Measurements from ENCODE around the gene GNAS-AS1. TPM values are rescaled to one million over a fixed set of nuclear protein-coding genes. Genes with fewer than 3 reads are reported as not detected.
"Not testable (repeated sequence)": the region's sequence is repeated elsewhere in the genome, so short reads cannot be mapped to it uniquely, and the experiment has no call there.

Gene GNAS-AS1
- total and polyA plus RNA-seq, 2 of the 8 experiments (the other 6 are each of a cell fraction or from before 2014, with no cell fraction given), result 4.7 to 13.7 TPM

DNA sequence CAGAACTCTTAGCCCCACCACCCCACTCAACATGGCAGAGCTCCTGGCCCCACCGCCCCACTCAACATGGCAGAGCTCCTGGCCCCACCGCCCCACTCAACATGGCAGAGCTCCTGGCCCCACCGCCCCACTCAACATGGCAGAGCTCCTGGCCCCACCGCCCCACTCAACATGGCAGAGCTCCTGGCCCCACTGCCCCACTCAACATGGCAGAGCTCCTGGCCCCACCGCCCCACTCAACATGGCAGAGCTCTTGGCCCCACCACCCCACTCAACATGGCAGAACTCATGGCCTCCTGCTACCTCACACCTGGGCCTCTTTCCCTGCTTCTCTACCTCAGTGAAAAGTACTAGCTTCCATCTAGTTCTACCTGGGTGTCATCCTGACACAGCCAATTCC, 21.9 kb downstream of the GNAS-AS1 start:
- H4K5ac ChIP-seq (ENCODE audit: insufficient read length, low read depth, low read length); H3K79me1 ChIP-seq (ENCODE audit: low read depth, low read length); DNase-seq (ENCODE audit: low read depth in 1 of 2, low spot score in 2 of 2); H3K4me3 ChIP-seq (ENCODE audit: extremely low read depth in 1 of 4, insufficient read depth in 2 of 4, low read depth in 3 of 4, low read length in 4 of 4); H3K9ac ChIP-seq (replicated peaks in 1 of 4; ENCODE audit: extremely low read depth in 1 of 4, low read depth in 3 of 4, low read length in 3 of 4); H3K14ac ChIP-seq (ENCODE audit: insufficient read length); H2BK12ac ChIP-seq (ENCODE audit: low read depth, low read length); H3K23ac ChIP-seq (ENCODE audit: insufficient read length); H2AFZ ChIP-seq (ENCODE audit: low read length); H3K23me2 ChIP-seq (ENCODE audit: low read depth, low read length); H2BK15ac ChIP-seq (ENCODE audit: low read length); FAIRE-seq; H3K27me3 ChIP-seq (replicated peaks in 1 of 4; ENCODE audit: control insufficient read depth in 3 of 4, extremely low read depth in 1 of 4, insufficient read depth in 3 of 4, low read length in 3 of 4); H2BK5ac ChIP-seq (ENCODE audit: low read depth, low read length); H4K91ac ChIP-seq (replicated peaks; ENCODE audit: insufficient read length, low read length); H3K4ac ChIP-seq (replicated peaks; ENCODE audit: insufficient read length, low read depth, low read length); H3K18ac ChIP-seq (ENCODE audit: extremely low read depth, low read length); H3K9me3 ChIP-seq (ENCODE audit: insufficient read depth in 2 of 2, low read depth in 1 of 2, low read length in 1 of 2); H3K27ac ChIP-seq (ENCODE audit: low read depth, low read length); H3K4me1 ChIP-seq (replicated peaks in 1 of 4; ENCODE audit: control insufficient read depth in 3 of 4, insufficient read depth in 4 of 4, low read length in 3 of 4); H4K8ac ChIP-seq (ENCODE audit: extremely low read depth, insufficient read depth, low read length); H2BK20ac ChIP-seq (ENCODE audit: low read length); H3K4me2 ChIP-seq (ENCODE audit: insufficient read depth in 1 of 2, low read depth in 2 of 2, low read length in 2 of 2); H2BK120ac ChIP-seq (replicated peaks; ENCODE audit: low read depth, low read length); H2AK5ac ChIP-seq (ENCODE audit: low read depth, low read length); H3K56ac ChIP-seq (replicated peaks; ENCODE audit: insufficient read length, low read depth, low read length): not testable (repeated sequence)
- Histone ChIP-seq H3K79me2 (ENCODE audit: control insufficient read depth in 1 of 2, insufficient read depth in 2 of 2, low read length in 2 of 2) (peaks cover 16 to 80% of the 10 kb centered on the region in 2 experiments), H4K20me1 (replicated peaks in 1 of 2; ENCODE audit: control insufficient read depth in 1 of 2, insufficient read depth in 2 of 2, low read length in 2 of 2) (peaks cover 7 to 22% of the 10 kb centered on the region in 2 experiments), H3K36me3 (ENCODE audit: control insufficient read depth in 2 of 4, insufficient read depth in 4 of 4, low read length in 3 of 4) (peaks cover 0 to 40% (median 11%) of the 10 kb centered on the region in 4 experiments; a peak in 6 of 8 replicates)
- 83% methylated on average over 1 of the region's 5 CpGs; no CpG with 5 or more reads in 1 of the 2 experiments for WGBS, 2 experiments (ENCODE audit: extremely low coverage in 1 of 2, insufficient coverage in 1 of 2, insufficient read length in 1 of 2, insufficient replicate concordance in 2 of 2, low coverage in 1 of 2, low lambda C conversion rate in 2 of 2, missing lambda C conversion rate in 1 of 2)
- ChIA-PET CTCF (ENCODE audit: partially characterized antibody) (interaction anchor here (1.0 to 3.6 kb wide), 5 partner anchors 9 to 43 kb away, joined by 3 to 18 read pairs (median 3); no protein-coding TSS in a partner anchor), POLR2A (ENCODE audit: partially characterized antibody) (interaction anchor here (0.9 to 6.2 kb wide), 11 partner anchors 9 to 181 kb away, joined by 3 to 64 read pairs (median 5); partner anchors contain the start of gene GNAS)
- TF ChIP-seq YY1 (IDR thresholded peaks at IDR 0.05; ENCODE audit: low read depth, low read length), result peak; percentile 59; the same call in 1 of the 2 replicates
